GM15510 (cell line): Measurements from ENCODE around the gene CD99.
A peak's percentile ranks its signal among the peaks of the same experiment; 100 is the strongest.

ENCODE experiments used
- POLR2A ChIP-seq: IDR thresholded peaks from 3 replicates; pipeline ENCODE4 v1.6.1; 2011; ENCODE audit warnings: borderline replicate concordance; ENCODE audit not compliant: insufficient read length; ENCODE audit errors: extremely low read depth

The CD99 gene

GRCh38 chrX:2690856-2691542 is at the start of gene CD99:
Gene CD99, plus strand, starts transcription at chrX:2691295. Its CDS starts 66 bp downstream, at chrX:2691361.
- peak; percentile 66 for TF ChIP-seq POLR2A

- no peak for TF ChIP-seq POLR2A
These were observed 48.9 kb upstream of the CD99 start for GRCh38 chrX:2642146-2642545.

GRCh38 chrX:2642791-2643190 is 48.3 kb upstream of the CD99 start:
- no peak for TF ChIP-seq POLR2A

- no peak for TF ChIP-seq POLR2A
These were observed 47.2 kb upstream of the CD99 start for GRCh38 chrX:2643880-2644279.

GRCh38 chrX:2645563-2645962 is 45.5 kb upstream of the CD99 start:
- TF ChIP-seq POLR2A: no peak

- no peak for TF ChIP-seq POLR2A
These were observed 43.5 kb upstream of the CD99 start for GRCh38 chrX:2647627-2648026.

GRCh38 chrX:2650037-2650436 is 41.1 kb upstream of the CD99 start:
- no peak for TF ChIP-seq POLR2A

GRCh38 chrX:2650865-2651264 is 40.2 kb upstream of the CD99 start:
- TF ChIP-seq POLR2A: no peak

GRCh38 chrX:2652106-2652505 is 39.0 kb upstream of the CD99 start:
- no peak for TF ChIP-seq POLR2A

- no peak for TF ChIP-seq POLR2A
These were observed 36.4 kb upstream of the CD99 start for GRCh38 chrX:2654436-2655340.

- TF ChIP-seq POLR2A: no peak
These were observed 34.7 kb upstream of the CD99 start for GRCh38 chrX:2656257-2656836.

GRCh38 chrX:2657532-2658113 is 33.5 kb upstream of the CD99 start:
- no peak for TF ChIP-seq POLR2A

GRCh38 chrX:2658585-2659292 is 32.4 kb upstream of the CD99 start:
- TF ChIP-seq POLR2A: no peak

- no peak for TF ChIP-seq POLR2A
These were observed 28.5 kb upstream of the CD99 start for GRCh38 chrX:2662586-2662985.

- no peak for TF ChIP-seq POLR2A
These were observed 26.6 kb upstream of the CD99 start for GRCh38 chrX:2664502-2664901.
